A375 (cell line): ENCODE data around the gene KCNJ1. TPM values are rescaled to one million over a fixed set of nuclear protein-coding genes. Genes with fewer than 3 reads are reported as not detected.

ENCODE experiments used
- total RNA-seq: library from RNA; depleted of rRNA; stranded (reverse); fragments of >200 nt; shearing (Covaris generic); gene quantifications from 2 replicates; pipeline ENCODE4 v1.2.3, GENCODE V29; 2014; rRNA removed

KCNJ1 gene
- not detected in 2 replicates for total RNA-seq

DNA sequence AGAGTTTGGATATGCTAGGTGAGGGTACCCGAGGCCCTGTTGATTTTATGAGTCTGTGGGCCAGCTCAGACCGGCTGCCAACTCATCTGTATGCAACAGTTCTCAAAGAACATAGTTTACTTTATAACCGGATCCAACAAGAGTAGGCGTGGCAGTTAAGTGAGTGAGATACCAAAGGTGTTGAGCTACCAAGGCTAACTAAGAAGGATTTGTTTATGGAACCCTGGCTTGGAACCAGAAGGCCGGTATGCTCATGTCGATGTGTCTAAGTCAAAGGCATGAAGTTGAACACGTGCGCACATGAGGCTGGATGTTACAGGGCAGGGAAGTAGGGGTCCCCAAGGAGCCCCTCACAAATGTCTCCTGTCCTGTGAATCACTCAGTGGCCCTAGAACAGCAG lies at the start of gene KCNJ1:
Gene KCNJ1, minus strand, starts transcription at position 20 of the 400 bp plus-strand sequence. CDS start 27,053 bp downstream, outside the sequence.

DNA sequence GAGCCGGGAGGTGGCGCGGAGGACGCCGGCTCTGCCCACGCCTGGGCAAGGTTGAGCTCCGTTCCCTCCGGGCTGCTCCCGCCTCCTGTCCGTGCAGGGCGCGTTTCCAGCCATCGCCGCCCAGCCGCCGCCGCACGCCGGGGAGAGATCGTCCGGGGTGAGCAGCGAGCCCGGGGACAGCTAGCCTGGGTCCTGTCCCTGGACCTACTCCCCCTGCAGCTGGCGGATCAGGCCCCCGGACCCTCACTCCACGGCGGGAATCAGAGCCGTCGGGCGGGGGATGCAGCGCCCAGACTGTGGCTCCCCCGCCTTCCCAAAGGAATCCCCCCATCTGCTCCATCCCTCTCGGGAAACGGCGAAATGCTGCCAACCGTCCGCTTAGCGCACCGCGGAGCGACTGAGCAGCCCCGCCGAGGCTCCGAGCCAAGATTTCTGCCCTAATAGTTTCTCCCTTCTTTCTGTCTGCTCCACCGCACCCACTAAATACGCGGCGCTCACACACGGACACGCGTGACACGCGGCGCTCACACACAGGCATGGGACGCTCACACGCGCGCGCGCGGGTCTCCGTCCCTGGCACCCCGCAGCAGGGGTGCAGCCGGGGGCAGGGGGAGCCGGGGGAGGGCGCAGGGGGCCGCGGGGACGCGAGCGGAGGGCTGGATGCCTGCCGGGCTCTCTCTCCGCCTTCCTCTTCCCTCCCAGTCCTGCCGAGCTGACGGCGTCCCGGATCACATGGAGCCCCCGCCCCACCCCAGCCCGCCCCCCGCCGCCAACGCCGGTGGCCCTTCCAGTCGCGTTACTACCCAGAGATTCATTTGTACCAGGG lies 23.7 kb upstream of the KCNJ1 start, which contains the start of gene KCNJ5:
Gene KCNJ5, plus strand, starts transcription at position 814 of the 826 bp plus-strand sequence. CDS start 19,918 bp downstream, outside the sequence.

Other genes starting within 250 kb of the KCNJ1 start
- gene FLI1, start 173.2 kb downstream of the KCNJ1 start, total RNA-seq, result 10.6 and 11.4 TPM in 2 replicates
- gene KCNJ5, start 24.1 kb upstream of the KCNJ1 start, total RNA-seq, result 0.03 TPM in 1 of 2 replicates, not detected in the other
- gene TP53AIP1, start 75.6 kb upstream of the KCNJ1 start, total RNA-seq, result 0.29 TPM in 1 of 2 replicates, not detected in the other